Stimulated activated CD8-positive, alpha-beta memory T cell treated with anti-CD3 and anti-CD28 coated beads, Interleukin-4, amount 100 ng/mL, for 1 hour (primary cell): ENCODE data around the gene OGFR.

Experiments
- DNase-seq, 2 donors: peaks; one replicate each; pipeline ENCODE4 v3.0.0-alpha.2; 2020; ENCODE audit warnings: low read depth in 2 of 2, low spot score in 1 of 2

OGFR gene

DNA sequence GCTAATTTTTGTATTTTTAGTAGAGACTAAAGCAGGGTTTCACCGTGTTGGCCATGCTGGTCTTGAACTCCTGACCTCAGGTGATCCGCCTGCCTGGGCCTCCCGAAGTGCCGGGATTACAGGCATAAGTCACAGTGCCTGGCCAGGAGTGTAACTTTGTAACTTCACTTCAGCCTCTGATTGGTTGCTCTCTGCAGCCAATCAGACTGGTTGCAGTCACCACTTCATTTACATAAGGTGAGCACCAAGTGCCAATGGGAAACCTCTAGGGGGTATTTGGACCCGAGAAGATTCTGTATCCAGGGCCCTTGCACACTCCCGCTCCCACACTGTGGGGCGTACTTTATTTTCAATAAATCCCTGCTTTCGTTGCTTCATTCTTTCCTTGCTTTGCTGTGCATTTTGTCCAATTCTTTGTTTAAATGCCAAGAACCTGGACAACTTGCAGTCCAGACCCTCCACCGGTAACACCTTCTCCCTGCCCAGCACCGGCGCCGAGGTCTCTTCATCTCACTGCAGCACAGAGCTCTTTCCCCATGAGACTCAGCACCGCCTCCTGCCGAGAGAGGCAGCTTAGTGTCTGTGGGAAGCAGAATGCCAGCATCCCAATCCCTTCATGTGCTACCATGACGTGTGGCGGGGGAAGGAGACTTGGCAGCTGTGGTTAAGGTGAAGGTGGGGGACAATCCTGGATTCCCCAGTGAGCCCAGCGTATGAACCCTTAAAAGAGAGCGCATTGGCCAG, 22.3 kb upstream of the OGFR start:
- no peak for DNase-seq

DNA sequence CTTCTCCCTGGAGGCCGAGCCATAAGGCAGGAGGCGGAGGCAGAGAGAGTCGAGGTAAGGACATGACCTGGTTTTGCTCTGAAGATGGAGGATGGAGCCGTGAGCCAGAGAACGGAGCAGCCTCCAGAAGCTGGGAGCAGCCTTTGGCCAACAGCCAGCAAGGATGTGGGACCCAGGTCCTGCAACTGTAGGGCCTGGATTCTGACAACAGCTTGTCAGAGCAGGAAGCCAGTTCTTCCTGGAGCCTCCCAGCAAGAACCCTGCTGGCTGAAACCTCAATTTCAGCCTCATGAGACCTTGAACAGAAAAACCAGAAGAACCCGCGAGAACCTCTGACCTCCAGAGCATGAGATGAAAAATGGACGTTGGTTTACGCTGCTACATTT, 21.7 kb upstream of the OGFR start:
- no peak for DNase-seq

DNA sequence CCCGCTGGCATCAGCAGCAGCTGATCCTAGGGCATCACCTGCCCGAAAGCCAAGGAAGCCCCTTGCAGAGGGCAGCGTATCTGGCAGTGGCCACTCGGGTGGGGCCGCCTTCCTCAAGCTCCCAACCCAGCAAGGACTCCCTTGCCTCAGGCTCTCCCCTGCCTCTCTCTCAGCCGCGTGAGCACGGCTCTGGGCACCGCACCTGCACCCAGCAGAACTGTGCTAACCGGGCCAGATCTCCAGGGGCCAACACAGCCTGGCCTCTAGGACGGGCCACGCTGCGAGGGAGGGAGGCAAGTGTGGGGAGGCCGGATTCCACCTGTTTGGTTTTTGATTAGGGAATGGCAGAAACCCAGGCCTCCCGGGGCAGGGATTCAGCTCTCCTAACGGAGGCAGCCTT, 20.1 kb upstream of the OGFR start:
- DNase-seq, result no peak

DNA sequence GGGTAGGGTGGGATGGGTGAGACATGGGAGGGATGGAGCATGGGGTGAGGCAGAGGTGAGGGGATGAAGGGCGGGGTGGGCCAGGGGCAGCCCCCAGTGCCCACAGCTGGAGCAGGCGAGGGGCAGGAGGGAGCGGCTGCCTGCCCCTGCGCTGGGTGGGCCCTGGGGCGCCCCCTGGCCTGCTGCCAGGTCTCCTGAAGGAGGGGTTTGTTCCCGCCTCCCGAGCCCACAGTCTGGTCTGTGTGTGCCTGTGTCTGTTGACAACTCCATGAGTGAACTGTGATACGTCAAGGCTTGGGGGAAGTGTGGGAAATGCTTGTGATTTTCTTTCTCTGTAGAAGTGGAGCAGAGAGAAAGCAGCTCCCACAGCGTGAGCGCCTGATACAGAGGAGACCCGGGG, 19.2 kb upstream of the OGFR start:
- no peak for DNase-seq

DNA sequence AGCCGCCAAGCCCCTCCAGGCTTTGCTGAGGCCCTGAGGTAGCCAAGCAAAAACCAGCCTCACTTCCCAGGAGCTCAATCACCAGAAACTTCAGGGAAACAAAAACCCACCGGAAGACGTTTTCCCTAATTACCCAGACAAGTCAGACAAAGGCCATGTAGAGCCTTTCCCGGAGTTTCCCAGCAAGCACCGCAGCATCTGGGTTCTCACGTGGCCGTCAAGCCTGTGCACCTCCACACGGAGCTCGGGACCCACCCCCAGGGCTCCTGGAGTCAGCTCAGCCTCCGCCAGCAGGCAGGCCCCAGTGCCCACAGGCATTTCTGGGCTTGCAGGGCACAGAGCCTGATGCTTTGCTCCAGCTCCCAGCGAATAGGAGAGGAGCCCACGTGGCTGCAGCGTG, 18.5 kb upstream of the OGFR start:
- DNase-seq, result no peak

DNA sequence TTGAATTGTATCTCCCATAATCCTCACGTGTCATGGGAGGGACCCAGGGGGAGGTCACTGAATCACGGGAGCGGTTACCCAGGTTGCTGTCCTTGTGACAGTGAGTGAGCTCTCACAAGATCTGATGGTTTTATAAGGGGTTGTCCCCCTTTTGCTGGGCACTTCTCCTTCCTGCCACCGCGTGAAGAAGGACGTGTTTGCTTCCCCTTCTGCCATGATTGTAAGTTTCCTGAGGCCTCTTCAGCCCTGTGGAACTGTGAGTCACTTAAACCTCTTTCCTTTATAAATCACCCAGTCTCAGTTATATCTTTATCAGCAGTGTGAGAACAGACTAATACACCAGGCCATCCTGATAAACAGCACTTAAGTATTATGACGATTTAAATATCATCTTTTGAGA, 17.3 kb upstream of the OGFR start:
- no peak for DNase-seq

DNA sequence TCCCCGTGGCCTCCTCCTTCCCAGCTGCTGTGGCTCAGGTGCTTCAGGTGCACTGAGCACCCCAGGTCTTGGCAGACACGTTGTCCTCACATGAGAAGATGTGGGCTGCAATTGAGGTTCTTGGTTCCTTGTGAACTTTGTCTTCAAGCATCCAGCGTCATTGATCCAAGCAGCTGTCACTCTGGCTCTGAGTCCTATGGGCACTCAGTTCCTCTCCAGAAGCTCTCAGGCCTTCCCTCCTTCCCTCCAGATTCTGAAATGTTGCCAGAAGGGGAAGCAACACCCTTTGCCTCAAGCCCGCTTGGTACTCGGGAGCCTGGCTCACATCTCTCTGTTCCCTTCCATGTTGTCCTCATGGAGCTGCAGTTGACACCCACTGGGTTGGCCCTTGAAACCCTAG, 16.8 kb upstream of the OGFR start:
- DNase-seq, result no peak

DNA sequence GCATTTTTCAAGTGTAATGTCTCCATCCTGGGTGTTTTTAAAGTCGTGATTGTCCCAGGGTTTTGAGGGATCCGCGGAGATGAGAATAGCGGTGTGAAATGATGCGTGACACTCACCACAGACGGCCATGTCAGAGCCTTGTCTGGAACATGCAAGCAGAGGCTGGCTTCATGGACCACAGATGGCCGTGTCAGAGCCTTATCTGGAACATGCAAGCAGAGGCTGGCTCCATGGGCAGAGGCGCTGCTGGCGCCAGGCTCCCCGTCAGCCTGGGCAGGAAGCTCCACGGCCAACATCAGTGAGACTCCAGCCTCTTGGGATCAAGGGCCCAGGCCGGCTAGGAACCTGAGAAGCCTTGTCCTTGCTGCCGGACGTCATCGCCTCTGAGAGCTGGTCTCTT, 16.0 kb upstream of the OGFR start:
- no peak for DNase-seq

DNA sequence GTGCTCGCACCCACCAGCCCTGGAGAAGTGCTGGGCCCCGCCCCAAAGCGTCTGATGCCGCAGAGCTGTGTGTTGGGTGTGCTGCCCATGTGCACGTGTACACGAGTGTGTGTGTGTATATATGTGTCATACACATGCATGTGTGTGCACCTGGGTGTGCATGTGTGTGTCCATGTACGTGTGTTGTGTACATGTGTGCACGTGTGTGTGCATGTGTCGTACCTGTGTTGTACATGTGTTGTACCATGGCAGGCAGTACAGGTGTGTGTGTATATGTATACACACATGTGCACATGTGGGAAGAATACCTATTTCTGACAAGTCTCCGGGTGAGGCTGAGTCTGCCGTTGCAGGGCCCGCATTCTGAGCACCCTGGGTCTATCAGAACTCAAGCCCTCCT, 14.6 kb upstream of the OGFR start:
- no peak for DNase-seq

DNA sequence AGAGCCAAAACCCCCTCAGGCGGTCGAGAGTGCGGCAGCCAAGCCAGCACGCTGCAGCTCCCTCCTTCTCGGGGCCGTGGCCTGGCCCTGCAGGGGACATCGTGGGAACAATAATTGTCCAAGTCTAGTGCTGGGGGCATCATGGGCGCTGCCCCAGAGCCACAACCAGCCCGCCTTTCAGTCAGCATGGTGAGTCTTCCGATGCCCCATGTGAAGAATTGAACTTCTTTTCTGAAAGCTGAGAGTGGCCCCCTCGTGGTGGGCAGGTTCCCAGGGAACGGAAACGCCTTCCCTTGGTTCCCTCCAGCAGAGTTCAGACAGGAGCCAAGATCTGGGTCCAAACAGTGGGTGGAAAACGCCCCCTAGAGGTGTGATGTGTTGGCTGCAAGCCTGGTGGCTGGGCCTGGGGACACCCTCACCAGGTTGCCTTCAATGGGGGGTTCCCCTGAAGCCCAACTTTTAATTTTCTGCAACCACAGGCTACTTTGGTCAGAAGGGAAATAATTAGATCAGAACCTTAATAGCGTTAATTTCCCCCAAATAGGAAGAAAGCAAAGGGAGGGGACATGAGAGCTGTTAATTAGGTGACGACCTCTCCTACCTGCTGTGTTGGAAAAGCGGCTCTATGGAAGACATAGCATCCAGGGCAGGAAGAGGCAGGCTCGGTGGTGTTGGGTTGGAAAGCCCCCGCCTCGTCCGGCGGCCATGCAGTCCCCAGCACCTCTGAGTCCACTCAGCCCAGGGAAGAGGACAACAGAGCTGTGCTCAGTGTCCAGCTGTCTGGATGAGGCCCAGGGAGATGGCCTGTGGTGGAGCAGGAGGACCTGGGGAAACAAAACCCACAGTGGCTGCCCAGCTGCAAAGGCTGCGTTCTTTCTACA, 13.1 kb upstream of the OGFR start:
- DNase-seq, result peak; percentile 34 to 51

DNA sequence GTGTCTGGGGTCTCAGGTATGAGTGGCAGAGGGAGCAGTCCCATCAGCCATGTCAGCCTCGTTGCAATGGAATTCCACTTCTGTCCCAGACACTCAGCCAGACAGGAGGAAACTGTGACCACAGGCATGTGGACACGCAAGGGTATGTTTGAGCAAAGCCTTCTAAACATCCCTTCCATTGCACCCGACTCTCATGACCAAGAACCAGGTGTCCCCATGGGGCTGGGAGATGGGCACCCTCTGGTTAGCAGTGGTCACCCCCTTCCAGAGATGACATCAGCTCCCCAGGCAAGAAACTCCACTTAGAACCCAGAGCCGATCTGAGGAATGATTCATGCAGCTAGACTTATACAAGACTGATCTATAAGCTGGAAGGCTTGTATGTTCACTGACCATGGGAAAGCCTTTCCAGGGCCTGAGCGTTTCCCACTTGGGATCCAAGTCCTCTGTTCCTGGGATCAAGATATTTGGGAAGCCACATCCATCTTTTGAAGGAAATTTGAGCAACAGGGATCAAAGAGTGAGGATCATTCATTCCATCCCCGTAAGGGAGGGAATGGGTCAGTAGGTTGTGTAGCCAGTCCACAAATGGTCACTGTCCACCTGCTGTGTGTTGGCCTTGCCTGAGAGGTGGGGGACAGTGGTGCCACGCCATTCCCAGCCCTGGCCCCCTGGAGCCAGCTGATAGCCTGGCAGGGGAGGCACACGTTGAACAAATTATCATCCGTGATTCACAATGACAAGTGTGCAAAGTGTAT, 12.3 kb upstream of the OGFR start:
- no peak for DNase-seq

DNA sequence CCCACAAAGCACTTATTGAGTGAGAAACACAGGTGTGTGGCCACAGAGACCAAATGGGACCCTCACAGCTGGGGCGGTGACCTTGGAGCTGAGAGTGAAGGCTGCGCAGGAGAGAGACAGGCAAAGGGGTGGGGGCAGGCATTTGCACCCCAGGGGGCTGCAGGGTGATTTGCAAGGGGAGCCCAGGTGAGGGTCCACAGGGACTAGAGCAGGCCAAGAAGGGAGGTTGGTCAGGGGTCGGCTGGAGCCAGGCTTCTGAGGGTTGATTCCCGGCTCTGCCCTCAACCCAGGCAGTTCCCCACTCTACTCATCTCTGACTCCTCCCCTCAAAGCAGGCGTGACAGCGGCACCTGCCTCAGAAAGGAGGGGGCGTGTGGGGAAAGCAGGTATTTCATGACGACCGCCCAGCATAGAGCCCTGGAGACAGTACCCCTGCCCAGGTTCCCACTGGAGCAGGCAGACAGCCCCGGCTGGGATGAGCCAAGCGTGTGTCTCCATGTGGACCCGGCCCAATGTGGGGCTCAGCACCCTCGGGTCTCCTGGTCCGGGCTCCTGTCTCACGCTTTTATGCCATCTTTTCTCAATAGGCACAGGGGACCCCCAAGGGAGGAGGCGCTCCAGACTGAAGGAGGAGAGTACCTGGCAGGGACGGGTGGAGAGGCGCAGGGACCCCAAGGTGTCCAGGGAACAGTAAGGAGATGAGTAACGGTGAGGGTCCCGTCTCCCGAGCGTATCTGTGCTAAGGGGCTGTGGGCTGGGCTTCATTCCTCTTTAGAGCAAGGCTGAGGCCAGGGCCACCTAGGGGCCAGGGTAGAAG, 11.5 kb upstream of the OGFR start:
- DNase-seq, result no peak

DNA sequence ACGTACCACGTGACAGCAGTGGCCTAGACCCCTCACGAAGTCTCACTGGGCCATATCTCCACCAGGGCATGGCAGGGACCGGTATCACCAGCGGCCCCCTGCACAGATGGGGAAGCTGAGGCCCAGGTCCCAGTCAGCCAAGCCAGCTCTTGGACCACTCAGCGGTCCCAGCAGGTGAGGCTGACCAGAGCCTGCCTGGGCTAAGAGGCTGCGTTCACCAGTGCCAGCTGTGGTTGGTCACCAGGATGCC, 11.0 kb upstream of the OGFR start:
- no peak for DNase-seq

DNA sequence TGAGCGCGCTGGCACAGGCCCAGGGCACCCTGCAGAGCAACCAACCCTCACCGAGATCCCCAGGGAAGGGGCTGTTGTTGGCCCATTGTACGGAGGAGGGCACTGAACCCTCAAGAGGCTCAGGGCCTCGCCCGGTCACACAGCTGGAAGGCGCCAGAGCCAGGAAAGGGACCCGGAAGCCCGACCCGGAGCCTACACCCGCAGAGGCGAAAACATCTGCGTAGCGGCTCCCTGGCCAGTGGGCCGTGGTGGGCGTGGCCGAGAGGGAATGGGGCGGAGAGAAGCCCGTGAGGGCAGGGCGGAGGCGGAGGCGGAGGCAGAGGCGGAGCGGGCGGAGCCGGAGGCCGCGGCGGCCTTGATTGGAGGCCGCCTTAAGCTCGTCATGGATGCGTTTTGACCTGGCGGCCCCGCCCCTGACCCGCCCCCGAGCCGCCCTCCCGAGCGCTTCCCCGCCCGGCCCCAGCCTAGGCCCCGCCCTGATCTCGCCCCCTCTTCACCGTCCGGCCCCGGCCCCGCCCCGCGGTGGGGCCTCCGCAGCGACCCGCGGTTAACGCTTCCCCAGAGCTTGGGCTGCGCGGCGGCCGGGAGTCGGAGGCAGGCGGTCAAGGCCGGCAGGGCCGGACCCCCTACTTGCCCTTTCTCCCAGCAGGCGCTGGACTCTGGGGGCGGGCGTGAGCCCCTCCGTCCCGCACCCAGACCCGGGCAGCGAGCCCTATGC, 10.5 kb upstream of the OGFR start:
- DNase-seq, result peak; percentile 83 to 89

DNA sequence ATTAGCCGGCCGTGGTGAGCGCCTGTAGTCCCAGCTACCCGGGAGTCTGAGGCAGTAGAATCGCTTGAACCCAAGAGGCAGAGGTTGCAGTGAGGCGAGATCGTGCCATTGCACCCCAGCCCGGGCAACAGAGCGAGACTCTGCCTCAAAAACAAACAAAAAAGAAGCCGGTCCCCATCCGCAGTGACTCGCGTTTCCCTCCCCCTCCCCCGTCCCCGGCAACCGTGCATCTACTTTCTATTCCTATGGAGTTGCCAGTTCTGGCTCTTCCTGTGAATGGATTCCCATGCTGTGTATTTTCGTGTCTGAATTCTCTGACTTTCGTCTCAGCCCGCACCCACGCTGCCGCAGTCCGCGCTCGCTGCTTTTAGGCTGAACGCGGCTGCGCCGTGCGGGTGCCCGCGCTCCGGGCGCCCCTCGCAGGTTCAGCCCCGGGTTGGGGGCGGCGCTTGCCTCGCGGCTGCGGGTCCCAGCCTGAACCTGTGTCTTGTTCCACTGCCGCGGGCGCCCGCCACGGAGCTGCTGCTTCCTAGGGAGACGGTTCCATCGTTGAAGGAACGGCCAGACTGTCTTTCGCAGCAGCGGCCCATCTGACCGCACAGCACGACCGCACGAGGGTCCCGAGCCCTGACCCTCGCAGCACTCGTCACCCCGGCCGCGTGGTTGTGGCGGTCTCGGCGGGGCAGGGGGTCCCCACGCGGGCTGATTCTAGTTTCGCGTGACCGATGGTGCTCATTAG, 9.4 kb upstream of the OGFR start:
- DNase-seq, result peak; percentile 16 to 40

DNA sequence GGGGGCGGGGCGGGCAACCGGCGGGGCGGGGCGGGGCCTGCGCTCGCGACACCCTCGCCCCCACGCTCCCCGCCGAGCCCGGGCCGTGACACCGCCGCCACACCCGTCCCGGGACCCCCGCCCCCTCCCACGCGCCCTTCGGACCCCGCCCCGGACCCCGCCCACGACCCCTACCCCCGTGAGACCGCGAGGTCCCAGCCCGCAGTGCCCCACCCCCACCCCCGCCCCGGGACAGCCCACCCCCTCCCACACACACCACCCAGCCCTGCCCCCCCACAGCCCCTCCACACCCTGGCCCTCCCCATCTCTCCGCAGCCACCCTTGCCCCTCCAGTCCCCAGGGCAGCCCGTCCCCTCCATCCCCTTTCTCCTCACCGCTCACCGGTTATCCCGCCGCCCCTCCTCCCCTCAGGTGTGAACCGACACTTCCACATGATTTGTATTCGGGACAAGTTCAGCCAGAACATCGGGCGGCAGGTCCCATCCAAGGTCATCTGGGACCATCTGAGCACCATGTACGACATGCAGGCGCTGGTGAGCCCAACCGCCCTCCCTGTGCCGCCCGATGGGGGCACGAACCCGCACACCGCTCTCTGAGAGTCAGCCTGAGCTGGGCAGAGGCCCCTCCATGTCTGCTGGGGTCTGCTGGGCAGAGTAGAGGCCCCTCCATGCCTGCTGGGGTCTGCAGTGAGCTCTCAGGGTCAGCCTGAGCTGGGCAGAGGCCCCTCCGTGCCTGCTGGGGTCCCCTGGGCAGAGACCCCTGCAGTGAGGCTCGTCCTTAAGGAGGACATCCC, 7.7 kb upstream of the OGFR start:
- no peak for DNase-seq

DNA sequence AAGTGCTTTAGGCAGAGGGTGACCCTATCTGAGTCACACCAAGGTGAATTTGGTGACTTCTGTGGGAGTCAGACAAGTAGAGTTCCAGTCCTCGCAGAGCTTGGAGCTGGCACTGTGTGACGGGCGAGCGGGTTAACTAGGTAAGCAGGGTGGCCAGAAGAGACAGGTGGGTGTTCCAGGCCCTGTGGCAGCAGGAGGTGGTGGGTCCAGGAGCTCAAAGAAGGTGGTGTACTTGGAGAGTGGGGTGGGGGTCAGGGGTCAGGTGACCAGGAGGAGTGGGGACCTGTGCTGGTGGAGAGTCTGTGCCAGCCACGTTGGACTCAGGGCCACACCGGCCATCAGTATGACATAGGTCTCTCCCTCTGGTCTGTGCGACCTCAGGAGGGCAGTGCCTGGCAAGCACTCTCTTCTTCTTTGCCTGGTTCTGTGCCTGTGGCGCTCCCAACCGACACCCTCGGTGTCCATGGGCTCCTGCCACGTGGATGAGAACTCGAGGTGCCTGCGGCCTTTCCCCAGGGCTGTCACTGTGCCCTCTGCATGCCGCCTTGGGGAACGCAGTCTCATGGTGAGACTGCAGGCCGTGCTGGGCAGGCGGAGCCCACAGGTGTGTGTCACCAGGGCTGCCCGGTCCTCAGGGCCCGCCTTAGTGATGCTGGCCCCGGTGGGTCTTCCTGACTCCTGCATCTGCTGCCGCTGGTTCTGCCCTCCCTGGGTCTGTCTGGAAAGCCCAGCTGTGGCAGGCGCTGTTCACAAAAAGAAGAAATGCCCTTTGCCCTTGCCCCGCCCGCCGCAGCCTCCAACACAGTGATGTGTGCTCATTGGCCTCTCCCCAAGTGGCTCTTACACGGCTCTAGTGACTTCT, 6.7 kb upstream of the OGFR start:
- DNase-seq, result no peak

DNA sequence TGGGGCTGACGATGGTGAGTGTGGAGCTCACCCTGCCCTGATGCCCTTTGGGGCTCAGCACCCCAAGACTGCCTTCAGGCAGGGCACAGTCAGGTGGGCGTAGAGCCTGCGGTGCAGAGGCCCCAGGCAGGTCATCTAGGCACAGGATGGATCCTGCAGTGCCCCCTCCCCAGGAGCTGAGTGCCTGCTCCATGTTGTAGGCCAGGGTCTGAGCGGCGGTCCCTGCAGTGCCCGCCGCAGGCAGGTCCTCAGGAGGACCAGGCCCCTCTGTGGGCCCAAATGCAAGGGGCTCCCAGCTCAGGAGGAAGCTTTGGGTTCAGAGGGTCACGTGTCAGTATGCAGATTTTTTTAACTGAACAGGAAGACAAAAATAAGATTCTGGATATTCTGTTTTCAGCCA, 5.6 kb upstream of the OGFR start:
- no peak for DNase-seq
